Neural cell (in vitro differentiated cells): ENCODE results near the gene RASL10A. TPM values are rescaled to one million over a fixed set of nuclear protein-coding genes. Genes with fewer than 3 reads are reported as not detected.

Experiments used
- H2AFZ ChIP-seq: fragments of 200-600, 300-800 bp; sonication (generic), shearing (Covaris generic); 2 replicates; pipeline ENCODE4 v1.6.0; 2014; ENCODE audit warnings: low read depth, mild to moderate bottlenecking, antibody characterized with exemption, low read length, moderate library complexity
- H3F3A ChIP-seq: fragments of 200-600 bp; shearing (Covaris generic); 2 replicates; pipeline ENCODE4 v1.6.1; 2016; ENCODE audit warnings: mild to moderate bottlenecking, moderate library complexity, mixed read lengths, antibody characterized with exemption, low read length; ENCODE audit not compliant: insufficient read depth, poor library complexity, severe bottlenecking
- H3K27ac ChIP-seq: fragments of 200-600, 300-800 bp; sonication (generic), shearing (Covaris generic); 2 replicates; pipeline ENCODE4 v1.5.1; 2014; ENCODE audit warnings: mild to moderate bottlenecking, low read length, moderate library complexity
- H3K27me3 ChIP-seq: fragments of 300-800, 200-600 bp; sonication (generic), shearing (Covaris generic); 2 replicates; pipeline ENCODE4 v1.6.0; 2014; ENCODE audit warnings: mild to moderate bottlenecking, low read depth, low read length, moderate library complexity; ENCODE audit not compliant: insufficient read depth
- H3K36me3 ChIP-seq: fragments of 300-800, 200-600 bp; sonication (generic), shearing (Covaris generic); 2 replicates; pipeline ENCODE4 v1.5.1; 2014; ENCODE audit warnings: mild to moderate bottlenecking, antibody characterized with exemption, low read length, moderate library complexity; ENCODE audit not compliant: insufficient read depth
- H3K4me2 ChIP-seq: fragments of 300-800, 200-600 bp; sonication (generic), shearing (Covaris generic); 2 replicates; pipeline ENCODE4 v1.6.0; 2014; ENCODE audit warnings: mild to moderate bottlenecking, low read length
- H3K4me3 ChIP-seq: fragments of 300-800, 200-600 bp; sonication (generic), shearing (Covaris generic); 2 replicates; pipeline ENCODE4 v1.5.1; 2014; ENCODE audit warnings: mild to moderate bottlenecking, low read length, moderate library complexity
- H3K79me2 ChIP-seq: fragments of 200-600 bp; shearing (Covaris generic); replicated peaks from 2 replicates; pipeline ENCODE4 v1.6.0; 2014; ENCODE audit warnings: mild to moderate bottlenecking, low read length, moderate library complexity; ENCODE audit not compliant: insufficient read depth
- H3K9ac ChIP-seq: fragments of 300-800, 200-600 bp; sonication (generic), shearing (Covaris generic); 2 replicates; pipeline ENCODE4 v1.6.1; 2016; ENCODE audit warnings: mild to moderate bottlenecking, low read length, mixed read lengths
- H3K9me2 ChIP-seq: fragments of 200-600 bp; shearing (Covaris generic); 2 replicates; pipeline ENCODE4 v1.6.1; 2016; ENCODE audit warnings: mild to moderate bottlenecking, low read length, mixed read lengths; ENCODE audit not compliant: insufficient read depth
- H3K9me3 ChIP-seq: fragments of 200-600, 300-800 bp; sonication (generic), shearing (Covaris generic); 2 replicates; pipeline ENCODE4 v1.6.1; 2016; ENCODE audit warnings: mild to moderate bottlenecking, mixed run types, low read length, moderate library complexity, mixed read lengths
- H4K20me1 ChIP-seq: fragments of 200-600 bp; shearing (Covaris generic); 2 replicates; pipeline ENCODE4 v1.6.1; 2016; ENCODE audit warnings: mild to moderate bottlenecking, mixed run types; ENCODE audit not compliant: insufficient read depth
- CTCF ChIP-seq: fragments of 450-650 bp; IDR thresholded peaks from 2 replicates; pipeline ENCODE4 v1.5.1; 2014; ENCODE audit warnings: antibody characterized with exemption, mild to moderate bottlenecking, moderate library complexity; ENCODE audit not compliant: poor library complexity, severe bottlenecking
- EP300 ChIP-seq: fragments of 450-650 bp; conservative IDR thresholded peaks from 2 replicates; pipeline ENCODE4 v1.6.1; 2014; ENCODE audit warnings: antibody characterized with exemption, mild to moderate bottlenecking, moderate library complexity; ENCODE audit not compliant: poor library complexity, severe bottlenecking
- EZH2 ChIP-seq: fragments of 200-600, 300-800 bp; shearing (Covaris generic), sonication (generic); IDR thresholded peaks from 2 replicates; pipeline ENCODE4 v1.6.1; 2014; ENCODE audit warnings: antibody characterized with exemption, low read length, borderline replicate concordance, mild to moderate bottlenecking; ENCODE audit not compliant: insufficient read depth, poor library complexity, severe bottlenecking
- MXI1 ChIP-seq: fragments of 450-650 bp; conservative IDR thresholded peaks from 2 replicates; pipeline ENCODE4 v1.6.1; 2014; ENCODE audit warnings: antibody characterized with exemption, mild to moderate bottlenecking; ENCODE audit not compliant: poor library complexity, severe bottlenecking
- POLR2AphosphoS5 ChIP-seq: IDR thresholded peaks from 2 replicates; pipeline ENCODE4 v1.6.1; 2012
- RAD21 ChIP-seq: fragments of 450-650 bp; conservative IDR thresholded peaks from 2 replicates; pipeline ENCODE4 v1.6.1; 2014; ENCODE audit warnings: antibody characterized with exemption, mild to moderate bottlenecking, moderate library complexity
- SMC3 ChIP-seq: fragments of 450-650 bp; conservative IDR thresholded peaks from 2 replicates; pipeline ENCODE4 v1.6.1; 2014; ENCODE audit warnings: antibody characterized with exemption, mild to moderate bottlenecking, moderate library complexity; ENCODE audit not compliant: poor library complexity
- TAF1 ChIP-seq: IDR thresholded peaks from 2 replicates; pipeline ENCODE4 v1.6.1; 2012; ENCODE audit warnings: low read depth
- polyA plus RNA-seq: library from polyadenylated mRNA; depleted of rRNA; stranded (reverse); fragments of >200 nt; gene quantifications from 2 replicates; pipeline ENCODE4 v1.2.3, GENCODE V29; 2014
- TF ChIP-seq, protein P1 (sequence below): IDR thresholded peaks from 2 replicates; pipeline ENCODE4 v1.6.1; 2012; ENCODE audit warnings: borderline replicate concordance

RASL10A gene
- polyA plus RNA-seq, 1 donor from 2014 or later: 3.0 TPM

- Histone ChIP-seq H3K4me3 (no peak overlapping the region), H3K27me3 (no peaks in the 10 kb centered on the region), H3K27ac (no peak overlapping the region), H3K9ac (no peak overlapping the region), H3K4me2 (no peak overlapping the region), H4K20me1 (no peaks in the 10 kb centered on the region), H3K79me2 (no peaks in the 10 kb centered on the region), H2AFZ (no peak overlapping the region), H3K9me2 (no peaks in the 10 kb centered on the region), H3K36me3 (no peaks in the 10 kb centered on the region), H3K9me3 (no peaks in the 10 kb centered on the region), H3F3A (no peaks in the 10 kb centered on the region)
- no peak for TF ChIP-seq MXI1
- no peak for TF ChIP-seq TAF1
- TF ChIP-seq RAD21: no peak
- TF ChIP-seq CTCF: no peak
- no peak for TF ChIP-seq SMC3
- TF ChIP-seq EP300: no peak
- no peak for TF ChIP-seq EZH2
- no peak for TF ChIP-seq POLR2AphosphoS5
- TF ChIP-seq, protein P1, sequence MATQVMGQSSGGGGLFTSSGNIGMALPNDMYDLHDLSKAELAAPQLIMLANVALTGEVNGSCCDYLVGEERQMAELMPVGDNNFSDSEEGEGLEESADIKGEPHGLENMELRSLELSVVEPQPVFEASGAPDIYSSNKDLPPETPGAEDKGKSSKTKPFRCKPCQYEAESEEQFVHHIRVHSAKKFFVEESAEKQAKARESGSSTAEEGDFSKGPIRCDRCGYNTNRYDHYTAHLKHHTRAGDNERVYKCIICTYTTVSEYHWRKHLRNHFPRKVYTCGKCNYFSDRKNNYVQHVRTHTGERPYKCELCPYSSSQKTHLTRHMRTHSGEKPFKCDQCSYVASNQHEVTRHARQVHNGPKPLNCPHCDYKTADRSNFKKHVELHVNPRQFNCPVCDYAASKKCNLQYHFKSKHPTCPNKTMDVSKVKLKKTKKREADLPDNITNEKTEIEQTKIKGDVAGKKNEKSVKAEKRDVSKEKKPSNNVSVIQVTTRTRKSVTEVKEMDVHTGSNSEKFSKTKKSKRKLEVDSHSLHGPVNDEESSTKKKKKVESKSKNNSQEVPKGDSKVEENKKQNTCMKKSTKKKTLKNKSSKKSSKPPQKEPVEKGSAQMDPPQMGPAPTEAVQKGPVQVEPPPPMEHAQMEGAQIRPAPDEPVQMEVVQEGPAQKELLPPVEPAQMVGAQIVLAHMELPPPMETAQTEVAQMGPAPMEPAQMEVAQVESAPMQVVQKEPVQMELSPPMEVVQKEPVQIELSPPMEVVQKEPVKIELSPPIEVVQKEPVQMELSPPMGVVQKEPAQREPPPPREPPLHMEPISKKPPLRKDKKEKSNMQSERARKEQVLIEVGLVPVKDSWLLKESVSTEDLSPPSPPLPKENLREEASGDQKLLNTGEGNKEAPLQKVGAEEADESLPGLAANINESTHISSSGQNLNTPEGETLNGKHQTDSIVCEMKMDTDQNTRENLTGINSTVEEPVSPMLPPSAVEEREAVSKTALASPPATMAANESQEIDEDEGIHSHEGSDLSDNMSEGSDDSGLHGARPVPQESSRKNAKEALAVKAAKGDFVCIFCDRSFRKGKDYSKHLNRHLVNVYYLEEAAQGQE: no peak
These were observed 21.4 kb upstream of the RASL10A start for GRCh38 chr22:29336751-29337490.

GRCh38 chr22:29335656-29336055 is 20.2 kb upstream of the RASL10A start:
- no peak for TF ChIP-seq SMC3
- TF ChIP-seq CTCF: no peak
- no peak for TF ChIP-seq POLR2AphosphoS5
- Histone ChIP-seq H2AFZ (no peak overlapping the region), H3F3A (no peaks in the 10 kb centered on the region), H3K36me3 (no peaks in the 10 kb centered on the region), H4K20me1 (no peaks in the 10 kb centered on the region), H3K27ac (no peak overlapping the region), H3K9me2 (no peaks in the 10 kb centered on the region), H3K9me3 (no peaks in the 10 kb centered on the region), H3K4me3 (no peak overlapping the region), H3K27me3 (no peaks in the 10 kb centered on the region), H3K4me2 (no peak overlapping the region), H3K79me2 (no peaks in the 10 kb centered on the region), H3K9ac (no peak overlapping the region)
